WI38 (cell line): Measurements from ENCODE around the gene UHRF1.

Experiments used
- H3K4me3 ChIP-seq: 2 replicates; pipeline ENCODE4 v1.5.1; 2011; ENCODE audit warnings: low read depth, mild to moderate bottlenecking, control low read depth, low read length
- CTCF ChIP-seq: IDR thresholded peaks from 2 replicates; pipeline ENCODE4 v1.5.1; 2012; ENCODE audit warnings: low read depth, mild to moderate bottlenecking, control low read depth, low read length

The UHRF1 gene

GRCh38 chr19:5000120-5000611 is 90.9 kb downstream of the UHRF1 start:
- no peak for TF ChIP-seq CTCF
- H3K4me3 ChIP-seq = no peak overlapping the region

- H3K4me3 ChIP-seq = no peak overlapping the region
- TF ChIP-seq CTCF = peak; percentile 68
Measured at GRCh38 chr19:5001615-5002014, 92.3 kb downstream of the UHRF1 start.

- no peak overlapping the region for H3K4me3 ChIP-seq
- TF ChIP-seq CTCF = no peak
Measured at GRCh38 chr19:5002143-5002542, 92.8 kb downstream of the UHRF1 start.

- H3K4me3 ChIP-seq = no peak overlapping the region
- no peak for TF ChIP-seq CTCF
Measured at GRCh38 chr19:5003781-5004180, 94.5 kb downstream of the UHRF1 start.

GRCh38 chr19:5005096-5005495 is 95.8 kb downstream of the UHRF1 start:
- no peak overlapping the region for H3K4me3 ChIP-seq
- no peak for TF ChIP-seq CTCF

GRCh38 chr19:5006201-5006600 is 96.9 kb downstream of the UHRF1 start:
- no peak for TF ChIP-seq CTCF
- H3K4me3 ChIP-seq = no peak overlapping the region

GRCh38 chr19:5006821-5007220 is 97.5 kb downstream of the UHRF1 start:
- no peak overlapping the region for H3K4me3 ChIP-seq
- no peak for TF ChIP-seq CTCF
